ENCODE results near the gene ATP1A1.

ATP1A1 gene

GRCh38 chr1:116345011-116345410 is 28.0 kb upstream of the ATP1A1 start (continued):
- no peak for TF ChIP-seq TCF4 (CRISPR knock-in tag; IDR thresholded peaks at IDR 0.05; ENCODE audit: borderline replicate concordance)
- no peak for TF ChIP-seq CREB5 (CRISPR knock-in tag; IDR thresholded peaks at IDR 0.05; ENCODE audit: low read depth)
- no peak for TF ChIP-seq ESRRG (CRISPR knock-in tag; IDR thresholded peaks at IDR 0.05)
- no peak for TF ChIP-seq ZNF565 (CRISPR knock-in tag; conservative IDR thresholded peaks at IDR 0.05; ENCODE audit: low read depth)
- TF ChIP-seq PPARA (CRISPR knock-in tag; IDR thresholded peaks at IDR 0.05; ENCODE audit: borderline replicate concordance), result no peak

DNA sequence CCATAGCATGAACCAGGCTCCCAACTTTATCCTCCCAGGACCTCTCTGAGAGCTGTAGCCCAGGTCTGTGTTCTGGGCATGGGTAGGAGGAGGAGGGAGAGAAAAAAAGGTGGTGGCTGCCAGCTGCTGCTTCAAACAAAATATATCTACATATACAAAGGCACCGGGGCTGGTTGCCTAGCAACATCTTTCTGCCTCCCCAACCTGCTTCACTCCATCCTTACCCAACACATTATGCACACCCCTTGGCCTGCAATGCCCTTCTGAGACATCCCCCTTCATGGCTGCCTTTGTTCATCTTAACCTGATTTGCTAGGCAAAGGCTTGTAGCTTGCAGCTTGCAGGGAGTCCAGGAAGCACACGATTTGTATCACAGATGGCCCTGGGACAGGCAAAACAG is 27.2 kb upstream of the ATP1A1 start:
- TF ChIP-seq GLIS3 (CRISPR knock-in tag; IDR thresholded peaks at IDR 0.05) (no peak), ZNF565 (CRISPR knock-in tag; conservative IDR thresholded peaks at IDR 0.05; ENCODE audit: low read depth) (no peak), ZFP3 (CRISPR knock-in tag; IDR thresholded peaks at IDR 0.05) (no peak), RARB (CRISPR knock-in tag; IDR thresholded peaks at IDR 0.05) (no peak), SNAI2 (CRISPR knock-in tag; IDR thresholded peaks at IDR 0.05) (no peak), ZNF70 (CRISPR knock-in tag; IDR thresholded peaks at IDR 0.05) (no peak), ISL1 (CRISPR knock-in tag; IDR thresholded peaks at IDR 0.05) (no peak), ZC3H10 (CRISPR knock-in tag; IDR thresholded peaks at IDR 0.05) (no peak), OSR1 (CRISPR knock-in tag; IDR thresholded peaks at IDR 0.05) (no peak), ZNF8 (CRISPR knock-in tag; IDR thresholded peaks at IDR 0.05) (no peak), TOX (CRISPR knock-in tag; IDR thresholded peaks at IDR 0.05; ENCODE audit: borderline replicate concordance) (no peak), BACH2 (CRISPR knock-in tag; IDR thresholded peaks at IDR 0.05; ENCODE audit: borderline replicate concordance) (no peak), CREB5 (CRISPR knock-in tag; IDR thresholded peaks at IDR 0.05; ENCODE audit: low read depth) (no peak), PPARA (CRISPR knock-in tag; IDR thresholded peaks at IDR 0.05; ENCODE audit: borderline replicate concordance) (no peak), TCF4 (CRISPR knock-in tag; IDR thresholded peaks at IDR 0.05; ENCODE audit: borderline replicate concordance) (no peak), CSDC2 (CRISPR knock-in tag; IDR thresholded peaks at IDR 0.05) (no peak), ESRRG (CRISPR knock-in tag; IDR thresholded peaks at IDR 0.05) (no peak), CSRNP3 (CRISPR knock-in tag; IDR thresholded peaks at IDR 0.05) (no peak)
- TF ChIP-seq, protein P1, sequence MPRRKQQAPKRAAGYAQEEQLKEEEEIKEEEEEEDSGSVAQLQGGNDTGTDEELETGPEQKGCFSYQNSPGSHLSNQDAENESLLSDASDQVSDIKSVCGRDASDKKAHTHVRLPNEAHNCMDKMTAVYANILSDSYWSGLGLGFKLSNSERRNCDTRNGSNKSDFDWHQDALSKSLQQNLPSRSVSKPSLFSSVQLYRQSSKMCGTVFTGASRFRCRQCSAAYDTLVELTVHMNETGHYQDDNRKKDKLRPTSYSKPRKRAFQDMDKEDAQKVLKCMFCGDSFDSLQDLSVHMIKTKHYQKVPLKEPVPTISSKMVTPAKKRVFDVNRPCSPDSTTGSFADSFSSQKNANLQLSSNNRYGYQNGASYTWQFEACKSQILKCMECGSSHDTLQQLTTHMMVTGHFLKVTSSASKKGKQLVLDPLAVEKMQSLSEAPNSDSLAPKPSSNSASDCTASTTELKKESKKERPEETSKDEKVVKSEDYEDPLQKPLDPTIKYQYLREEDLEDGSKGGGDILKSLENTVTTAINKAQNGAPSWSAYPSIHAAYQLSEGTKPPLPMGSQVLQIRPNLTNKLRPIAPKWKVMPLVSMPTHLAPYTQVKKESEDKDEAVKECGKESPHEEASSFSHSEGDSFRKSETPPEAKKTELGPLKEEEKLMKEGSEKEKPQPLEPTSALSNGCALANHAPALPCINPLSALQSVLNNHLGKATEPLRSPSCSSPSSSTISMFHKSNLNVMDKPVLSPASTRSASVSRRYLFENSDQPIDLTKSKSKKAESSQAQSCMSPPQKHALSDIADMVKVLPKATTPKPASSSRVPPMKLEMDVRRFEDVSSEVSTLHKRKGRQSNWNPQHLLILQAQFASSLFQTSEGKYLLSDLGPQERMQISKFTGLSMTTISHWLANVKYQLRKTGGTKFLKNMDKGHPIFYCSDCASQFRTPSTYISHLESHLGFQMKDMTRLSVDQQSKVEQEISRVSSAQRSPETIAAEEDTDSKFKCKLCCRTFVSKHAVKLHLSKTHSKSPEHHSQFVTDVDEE (CRISPR knock-in tag; IDR thresholded peaks at IDR 0.05), result no peak
- TF ChIP-seq, protein P2, sequence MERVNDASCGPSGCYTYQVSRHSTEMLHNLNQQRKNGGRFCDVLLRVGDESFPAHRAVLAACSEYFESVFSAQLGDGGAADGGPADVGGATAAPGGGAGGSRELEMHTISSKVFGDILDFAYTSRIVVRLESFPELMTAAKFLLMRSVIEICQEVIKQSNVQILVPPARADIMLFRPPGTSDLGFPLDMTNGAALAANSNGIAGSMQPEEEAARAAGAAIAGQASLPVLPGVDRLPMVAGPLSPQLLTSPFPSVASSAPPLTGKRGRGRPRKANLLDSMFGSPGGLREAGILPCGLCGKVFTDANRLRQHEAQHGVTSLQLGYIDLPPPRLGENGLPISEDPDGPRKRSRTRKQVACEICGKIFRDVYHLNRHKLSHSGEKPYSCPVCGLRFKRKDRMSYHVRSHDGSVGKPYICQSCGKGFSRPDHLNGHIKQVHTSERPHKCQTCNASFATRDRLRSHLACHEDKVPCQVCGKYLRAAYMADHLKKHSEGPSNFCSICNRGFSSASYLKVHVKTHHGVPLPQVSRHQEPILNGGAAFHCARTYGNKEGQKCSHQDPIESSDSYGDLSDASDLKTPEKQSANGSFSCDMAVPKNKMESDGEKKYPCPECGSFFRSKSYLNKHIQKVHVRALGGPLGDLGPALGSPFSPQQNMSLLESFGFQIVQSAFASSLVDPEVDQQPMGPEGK (CRISPR knock-in tag; IDR thresholded peaks at IDR 0.05; ENCODE audit: borderline replicate concordance), result no peak
- ATAC-seq, result no peak

- TF ChIP-seq ESRRG (CRISPR knock-in tag; IDR thresholded peaks at IDR 0.05) (no peak), ARNTL (CRISPR knock-in tag; IDR thresholded peaks at IDR 0.05; ENCODE audit: borderline replicate concordance, low read depth) (no peak), RARB (CRISPR knock-in tag; IDR thresholded peaks at IDR 0.05) (no peak)
- no peak for ATAC-seq
These were observed 25.9 kb upstream of the ATP1A1 start for GRCh38 chr1:116346943-116347673.
